GM13976 (cell line): ENCODE data around the gene NIN.
A peak's percentile ranks its signal among the peaks of the same experiment; 100 is the strongest.

Experiments
- DNase-seq: peaks from one replicate; pipeline ENCODE4 v3.0.0; 2012; ENCODE audit warnings: low spot score
- in situ Hi-C: fragments of 300-500 bp; cut with MboI; formaldehyde crosslinking; loops from one replicate; pipeline ENCODE4 v1.12.0; 2022; ENCODE audit warnings: low sequenced_read_pairs, mixed read lengths, inconsistent platforms; ENCODE audit not compliant: unreplicated experiment
- TF ChIP-seq, protein P1 (sequence below): IDR thresholded peaks from 2 replicates; pipeline ENCODE4 v1.5.1; 2012; ENCODE audit warnings: borderline replicate concordance, mild to moderate bottlenecking; ENCODE audit not compliant: insufficient read depth; ENCODE audit errors: extremely low read depth, missing control alignments, control extremely low read depth

The NIN gene

DNA sequence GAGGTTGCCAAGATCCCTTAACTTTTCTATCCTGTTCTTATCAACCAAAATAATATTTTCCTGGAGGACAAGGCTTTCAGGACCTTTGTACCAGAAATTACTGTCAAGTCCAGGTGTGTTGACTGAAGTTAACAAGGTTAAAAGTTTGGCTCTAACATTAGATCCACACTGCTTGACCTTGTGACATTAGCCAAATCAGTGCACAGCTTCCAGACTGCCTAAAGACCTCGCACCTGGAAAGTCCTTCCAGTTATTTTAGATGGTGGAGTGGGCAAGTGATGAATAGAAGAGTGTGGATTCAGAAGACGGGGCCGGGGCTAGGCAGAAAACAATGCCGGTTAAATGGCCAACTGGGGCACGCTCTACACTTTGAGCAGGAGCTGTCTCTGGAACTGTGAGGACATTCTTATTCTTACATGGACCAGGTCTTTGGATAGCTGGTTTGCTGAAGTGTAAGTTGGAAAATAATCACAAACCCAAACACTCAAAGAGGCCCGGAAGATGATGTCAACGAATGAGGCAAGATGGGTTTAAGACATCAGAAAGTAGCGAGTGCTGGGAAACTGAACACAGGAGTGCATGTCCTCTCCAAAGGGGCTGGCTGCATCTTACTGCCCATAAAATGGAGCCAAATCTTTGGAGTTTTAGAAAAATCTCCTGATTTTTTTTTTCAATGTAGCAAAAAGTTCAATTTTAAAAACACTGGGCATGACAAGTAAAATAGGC is 56.3 kb downstream of the NIN start:
- TF ChIP-seq, protein P1, sequence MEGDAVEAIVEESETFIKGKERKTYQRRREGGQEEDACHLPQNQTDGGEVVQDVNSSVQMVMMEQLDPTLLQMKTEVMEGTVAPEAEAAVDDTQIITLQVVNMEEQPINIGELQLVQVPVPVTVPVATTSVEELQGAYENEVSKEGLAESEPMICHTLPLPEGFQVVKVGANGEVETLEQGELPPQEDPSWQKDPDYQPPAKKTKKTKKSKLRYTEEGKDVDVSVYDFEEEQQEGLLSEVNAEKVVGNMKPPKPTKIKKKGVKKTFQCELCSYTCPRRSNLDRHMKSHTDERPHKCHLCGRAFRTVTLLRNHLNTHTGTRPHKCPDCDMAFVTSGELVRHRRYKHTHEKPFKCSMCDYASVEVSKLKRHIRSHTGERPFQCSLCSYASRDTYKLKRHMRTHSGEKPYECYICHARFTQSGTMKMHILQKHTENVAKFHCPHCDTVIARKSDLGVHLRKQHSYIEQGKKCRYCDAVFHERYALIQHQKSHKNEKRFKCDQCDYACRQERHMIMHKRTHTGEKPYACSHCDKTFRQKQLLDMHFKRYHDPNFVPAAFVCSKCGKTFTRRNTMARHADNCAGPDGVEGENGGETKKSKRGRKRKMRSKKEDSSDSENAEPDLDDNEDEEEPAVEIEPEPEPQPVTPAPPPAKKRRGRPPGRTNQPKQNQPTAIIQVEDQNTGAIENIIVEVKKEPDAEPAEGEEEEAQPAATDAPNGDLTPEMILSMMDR: no peak
- in situ Hi-C loops: loop anchor here (10.0 kb wide), 1 partner anchor 230 kb away; no protein-coding TSS in a partner anchor
- DNase-seq: no peak

DNA sequence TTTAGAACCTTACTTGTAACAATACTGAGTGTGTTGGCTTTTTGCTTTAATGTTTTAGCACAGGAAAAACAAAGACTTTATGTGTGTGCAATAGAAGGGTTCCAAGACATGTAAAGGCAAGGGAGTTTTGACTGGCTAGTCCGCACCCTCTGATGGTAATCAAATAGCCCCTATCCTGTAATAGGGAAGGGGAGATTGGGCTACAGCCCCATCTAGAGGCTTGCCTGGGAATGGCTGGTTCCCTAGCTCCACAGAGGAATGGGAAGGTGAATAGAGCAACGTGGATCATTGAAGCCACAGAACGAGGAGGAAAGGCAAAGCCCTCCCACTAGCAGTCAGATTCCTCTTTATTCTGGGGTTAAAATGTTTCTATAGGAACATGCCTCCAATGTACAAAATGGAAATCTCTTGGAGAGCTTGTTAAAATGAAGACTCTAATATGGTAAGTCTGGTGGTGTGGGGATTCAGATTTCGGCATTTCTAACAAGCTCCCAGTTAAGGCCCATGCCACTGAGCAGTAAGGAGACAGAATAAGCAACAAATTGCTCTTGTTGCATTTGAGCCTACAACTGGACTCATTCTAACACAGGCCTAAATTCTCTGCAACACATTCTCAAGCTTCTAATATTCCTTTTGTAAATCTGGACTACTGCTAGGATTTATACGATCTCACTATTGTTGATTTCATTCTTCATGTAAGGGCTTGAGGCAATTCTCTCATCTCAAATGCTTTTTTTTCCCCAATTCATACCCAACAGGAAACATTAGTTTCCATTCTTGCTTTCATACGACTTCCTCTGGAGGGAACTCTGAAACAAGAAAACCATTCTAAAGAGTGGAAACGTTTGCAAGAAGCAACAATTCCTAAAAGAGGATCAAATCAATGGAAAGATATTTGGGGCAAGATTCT is 57.1 kb downstream of the NIN start:
- peak; percentile 49 for DNase-seq
- TF ChIP-seq, protein P1: peak; percentile 77
- in situ Hi-C loops: loop anchor here (10.0 kb wide), 1 partner anchor 229 kb away; no protein-coding TSS in a partner anchor

DNA sequence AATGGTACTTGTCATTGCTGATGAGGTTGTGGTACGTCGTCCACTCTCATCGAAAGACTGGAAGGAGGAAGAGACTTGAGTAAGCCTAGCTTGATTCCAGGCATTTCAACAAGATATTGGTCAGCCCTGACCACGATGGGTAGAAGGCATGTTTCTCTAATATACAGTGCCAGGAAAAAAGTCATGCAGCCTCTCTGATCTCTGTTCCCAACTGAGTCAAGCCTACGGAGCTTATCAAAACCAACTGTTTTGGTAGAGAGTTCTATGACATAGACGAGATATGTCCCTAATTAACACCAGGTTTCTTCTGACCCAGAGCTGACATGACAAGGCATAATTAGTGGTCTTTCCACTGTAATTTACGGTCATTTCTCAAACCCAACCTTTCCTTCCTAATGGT is 58.5 kb downstream of the NIN start:
- TF ChIP-seq, protein P1: no peak
- in situ Hi-C loops: loop anchor here (10.0 kb wide), 1 partner anchor 228 kb away; no protein-coding TSS in a partner anchor
- no peak for DNase-seq

DNA sequence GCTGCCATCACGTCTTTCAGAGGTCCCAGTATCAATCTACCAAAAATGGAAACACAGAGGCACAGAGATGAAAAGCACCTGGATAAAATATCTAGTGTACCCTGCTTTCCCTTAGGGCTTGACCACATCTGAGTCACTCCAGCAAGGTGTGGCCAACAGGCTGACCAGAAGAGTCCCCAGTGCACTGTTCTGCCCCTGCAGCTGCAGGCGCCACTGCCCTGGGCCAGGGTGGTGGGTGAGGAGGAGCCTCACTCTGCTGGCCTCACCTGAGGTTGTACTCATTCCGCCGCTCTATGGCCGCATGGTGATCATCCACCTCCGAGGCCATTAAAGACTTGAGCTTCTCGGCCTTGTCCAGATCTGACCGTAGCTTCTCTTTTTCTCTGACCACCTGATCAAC is 60.4 kb downstream of the NIN start:
- in situ Hi-C loops: loop anchor here (10.0 kb wide), 1 partner anchor 226 kb away; no protein-coding TSS in a partner anchor
- no peak for DNase-seq
- TF ChIP-seq, protein P1: no peak

DNA sequence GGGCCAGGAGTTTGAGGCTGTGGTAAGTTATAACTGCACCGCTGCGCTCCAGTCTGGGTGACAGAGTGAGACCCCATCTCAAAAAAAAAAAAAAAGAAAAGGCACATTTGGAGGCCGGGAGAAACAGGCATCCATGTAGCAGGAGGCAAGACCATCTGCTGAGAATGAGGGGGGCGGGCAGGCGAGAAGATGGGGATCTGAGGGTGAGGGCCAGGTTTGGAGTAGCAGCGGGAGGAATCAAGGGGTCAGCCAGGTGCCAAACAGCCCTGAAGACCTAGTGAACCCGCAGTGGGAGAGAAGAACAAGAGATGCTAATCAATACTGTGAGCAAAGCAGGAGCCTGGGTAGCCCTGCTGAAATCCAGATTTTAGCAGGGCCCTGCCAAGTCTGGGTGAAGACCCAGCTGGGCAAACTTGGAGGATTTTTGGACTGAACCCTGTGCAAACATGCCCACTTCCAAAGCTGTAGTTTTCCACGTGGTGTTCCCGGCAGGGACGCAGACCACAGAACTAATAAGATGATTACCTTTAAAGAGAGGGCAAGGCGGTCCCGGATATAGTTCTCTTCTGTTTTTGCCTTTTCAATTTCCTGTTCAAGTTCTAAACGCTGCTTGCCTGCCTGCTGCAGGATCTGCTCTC is 61.0 kb downstream of the NIN start:
- TF ChIP-seq, protein P1: no peak
- no peak for DNase-seq
- in situ Hi-C loops: loop anchor here (10.0 kb wide), 1 partner anchor 225 kb away; no protein-coding TSS in a partner anchor

DNA sequence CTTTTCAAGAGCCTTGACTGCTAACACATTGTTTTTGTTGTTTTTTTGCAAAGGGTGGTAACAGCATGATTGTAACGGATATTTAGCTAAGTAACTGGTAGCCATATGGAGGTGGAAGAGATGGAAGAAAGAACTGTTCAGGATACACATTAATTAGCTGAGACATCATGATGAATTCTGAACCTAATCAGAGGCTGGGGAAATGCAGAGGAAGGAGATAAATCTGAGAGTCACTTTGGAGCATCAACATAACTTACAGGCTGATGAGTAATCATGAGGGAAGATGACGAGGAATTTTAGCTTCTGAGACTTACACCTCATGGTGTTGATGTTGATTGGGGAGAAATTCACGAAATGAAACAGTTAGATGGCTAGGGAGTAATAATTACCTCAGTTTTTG is 62.3 kb downstream of the NIN start:
- in situ Hi-C loops: no loop called here
- no peak for DNase-seq
- TF ChIP-seq, protein P1: no peak
